NAMALWA (cell line): ENCODE measurements around the gene SLC26A4.
A peak's percentile ranks its signal among the peaks of the same experiment; 100 is the strongest.

ENCODE experiments used
- DNase-seq: peaks from one replicate; pipeline ENCODE4 v3.0.0-alpha.2; 2015; ENCODE audit warnings: low spot score

Gene SLC26A4

DNA sequence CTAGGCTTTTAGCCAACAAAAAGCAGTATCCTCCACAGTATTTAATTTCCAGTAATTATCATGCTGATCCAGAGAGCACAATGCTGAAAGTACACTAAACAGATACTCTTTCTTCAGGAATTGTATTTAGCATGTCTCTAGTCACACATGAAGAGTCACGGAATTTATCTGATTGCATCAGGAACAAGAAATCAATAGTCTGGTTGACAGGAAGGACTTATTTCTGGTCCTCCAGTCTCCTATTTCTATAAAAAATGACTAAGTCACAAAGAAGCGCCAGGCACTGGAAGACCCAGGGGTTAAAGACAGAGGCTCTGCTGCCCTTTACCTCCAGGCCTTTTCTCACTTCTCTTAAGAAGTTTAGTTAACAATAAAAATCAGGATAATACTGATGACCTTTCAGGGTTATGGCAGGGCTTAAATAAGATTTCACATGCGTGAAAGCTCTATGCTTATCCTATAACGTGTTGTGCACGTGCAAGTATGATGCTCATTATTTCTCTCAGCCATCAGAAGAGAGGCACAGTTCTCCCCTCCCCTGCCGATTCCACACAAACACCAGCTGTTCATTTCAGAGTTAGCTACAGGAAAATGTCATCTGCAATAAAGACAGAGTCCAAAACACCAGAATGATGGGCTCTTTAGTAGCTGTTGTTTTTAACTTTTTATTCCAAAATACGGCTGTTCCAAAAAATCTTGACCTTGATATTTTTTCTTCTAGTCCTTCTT is 36.9 kb downstream of the SLC26A4 start:
- no peak for DNase-seq

GRCh38 chr7:107700570-107700969 is 39.9 kb downstream of the SLC26A4 start:
- DNase-seq = no peak

DNA sequence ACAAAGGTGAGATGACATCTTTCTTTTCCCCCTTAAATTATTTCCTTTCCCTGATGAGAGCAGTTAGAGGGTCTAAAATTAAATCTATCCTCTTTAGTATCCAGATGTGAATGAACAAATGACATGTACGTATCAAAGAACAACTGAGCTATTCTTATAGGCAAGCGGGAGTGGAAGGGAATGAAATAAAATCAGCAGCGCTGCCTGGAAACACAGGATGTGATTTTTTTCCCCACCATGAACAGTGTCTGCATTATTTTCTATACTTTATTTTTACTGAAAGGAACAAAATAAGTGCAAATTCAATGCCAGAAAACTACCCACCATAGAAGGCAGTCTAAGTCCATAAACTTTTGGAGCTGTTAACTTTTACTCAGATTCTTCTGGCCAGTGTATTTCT is 40.6 kb downstream of the SLC26A4 start:
- DNase-seq = no peak

- no peak for DNase-seq
Measured at GRCh38 chr7:107703219-107703618, 42.6 kb downstream of the SLC26A4 start.

DNA sequence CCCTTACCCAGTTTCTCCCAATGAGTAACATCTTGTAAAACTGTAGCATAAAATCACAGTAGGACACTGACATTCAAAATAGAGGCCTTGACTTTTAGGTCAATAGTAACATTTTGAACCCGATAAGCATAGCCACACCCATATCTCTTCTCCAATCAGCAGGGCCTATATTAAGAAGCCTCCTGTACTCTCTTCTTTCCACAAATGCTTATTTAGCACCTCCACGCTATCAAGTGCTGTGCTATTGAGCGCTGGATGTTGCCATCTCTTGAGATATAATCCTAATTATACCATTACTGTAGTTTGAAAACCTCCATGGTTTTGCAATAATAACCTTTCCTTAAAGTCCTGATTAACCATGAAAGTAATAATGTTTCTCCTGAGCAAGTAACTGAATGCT is 43.2 kb downstream of the SLC26A4 start:
- DNase-seq = no peak

- DNase-seq = no peak
Measured at GRCh38 chr7:107708956-107709355, 48.3 kb downstream of the SLC26A4 start.

GRCh38 chr7:107711301-107711700 is 50.7 kb downstream of the SLC26A4 start:
- no peak for DNase-seq

- DNase-seq = no peak
Measured at GRCh38 chr7:107712025-107712424, 51.4 kb downstream of the SLC26A4 start.

- no peak for DNase-seq
Measured at GRCh38 chr7:107712896-107713295, 52.3 kb downstream of the SLC26A4 start.

DNA sequence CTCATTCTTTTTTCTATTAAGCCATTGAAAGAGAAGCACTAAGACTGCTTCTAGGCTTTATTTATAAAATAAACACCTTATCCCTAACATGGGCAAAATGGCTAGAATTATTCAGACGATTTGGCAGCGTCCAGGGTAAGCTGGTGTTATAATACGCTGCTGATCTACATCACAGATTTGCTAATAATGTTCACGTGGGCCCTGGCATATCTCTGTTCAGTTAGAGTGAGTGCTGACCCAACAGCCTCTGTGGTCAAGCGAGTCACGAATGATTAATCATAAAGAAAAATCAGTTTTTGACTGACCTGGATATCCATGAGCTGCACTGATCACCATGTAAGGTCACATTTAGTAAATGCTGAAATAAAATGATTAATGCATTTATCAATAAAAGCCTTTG is 54.9 kb downstream of the SLC26A4 start:
- no peak for DNase-seq

GRCh38 chr7:107718456-107719193 is 58.0 kb downstream of the SLC26A4 start:
- DNase-seq = no peak

- no peak for DNase-seq
Measured at GRCh38 chr7:107721286-107721685, 60.7 kb downstream of the SLC26A4 start.

GRCh38 chr7:107723255-107723654 is 62.6 kb downstream of the SLC26A4 start:
- no peak for DNase-seq

GRCh38 chr7:107725138-107725740 is 64.6 kb downstream of the SLC26A4 start:
- DNase-seq = peak; percentile 83

DNA sequence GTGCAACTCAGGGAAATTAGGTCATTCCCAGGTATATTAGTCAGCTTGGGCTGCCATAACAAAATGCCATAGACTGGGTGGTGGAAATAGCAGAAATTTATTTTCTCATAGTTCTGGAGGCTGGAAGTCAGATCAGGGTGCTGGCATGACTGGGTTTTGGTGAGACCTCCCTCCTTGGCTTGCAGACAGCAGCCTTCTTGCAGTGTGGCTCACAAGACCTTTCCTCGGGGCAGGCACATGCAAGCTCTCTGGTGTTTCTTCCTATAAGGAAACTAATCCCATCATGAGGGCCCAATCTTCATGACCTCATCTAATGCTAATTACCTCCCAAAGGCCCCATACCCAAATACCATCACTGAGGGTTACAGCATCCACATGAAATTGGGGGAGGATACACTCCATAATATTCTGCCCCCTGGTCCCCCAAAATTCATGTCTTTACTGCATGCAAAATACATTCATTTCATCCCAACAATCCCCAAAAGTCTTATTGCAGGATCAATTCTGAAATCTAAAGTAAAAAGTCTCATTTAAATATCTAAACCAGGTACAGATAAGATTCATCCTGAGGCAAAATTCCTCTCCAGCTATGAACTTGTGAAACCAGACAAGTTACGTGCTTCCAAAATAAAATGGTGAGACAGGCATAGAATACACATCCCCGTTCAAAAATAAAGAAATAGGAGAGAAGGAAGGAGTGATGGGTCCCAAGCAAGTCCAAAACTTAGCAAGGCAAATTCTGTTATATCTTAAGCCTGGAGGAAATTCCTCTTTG is 65.9 kb downstream of the SLC26A4 start:
- DNase-seq = no peak

GRCh38 chr7:107728276-107728675 is 67.6 kb downstream of the SLC26A4 start:
- DNase-seq = no peak

DNA sequence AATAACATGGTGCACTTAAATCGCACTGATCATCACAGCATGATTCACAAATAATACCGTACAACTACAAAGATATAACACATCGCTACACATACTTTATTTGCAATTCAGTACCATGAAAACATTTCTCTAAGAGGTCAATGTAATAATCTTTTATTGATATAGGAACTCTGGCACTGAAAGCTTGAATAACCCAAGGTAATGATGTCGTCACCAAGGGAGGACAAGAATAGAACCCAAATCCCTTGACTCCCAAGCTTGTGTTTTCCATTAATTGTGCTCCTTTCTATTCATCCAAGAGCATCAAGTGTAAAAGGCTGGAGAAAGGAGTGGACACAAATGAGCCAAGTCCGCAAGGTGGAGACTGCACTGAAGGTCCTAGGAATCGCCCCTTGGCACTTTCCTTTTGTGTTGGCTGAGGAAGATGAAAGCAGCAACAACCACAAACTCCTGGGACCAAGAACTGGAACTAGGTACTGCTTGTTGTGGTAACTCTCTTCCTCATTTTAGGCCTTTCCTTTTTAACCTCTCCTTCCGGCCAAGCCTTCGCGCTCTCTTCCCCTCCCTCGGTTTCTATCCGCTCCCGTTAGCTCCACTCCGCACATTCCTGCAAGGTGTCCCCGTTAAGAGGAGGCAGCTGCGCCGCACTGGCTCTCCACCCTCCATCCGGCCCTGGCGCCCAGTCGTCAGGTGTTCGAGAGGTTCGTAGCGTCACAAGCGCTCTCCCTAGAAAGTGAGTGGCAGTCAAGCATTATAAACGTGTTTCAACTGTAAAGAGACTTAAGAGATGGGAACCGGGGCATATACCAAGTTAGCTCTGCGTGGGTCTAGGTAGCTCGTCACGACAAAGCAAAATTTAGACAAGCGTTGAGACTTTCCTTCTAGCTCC is 82.3 kb downstream of the SLC26A4 start:
- DNase-seq = no peak

- DNase-seq = peak; percentile 99
Measured at GRCh38 chr7:107743567-107744344, 83.1 kb downstream of the SLC26A4 start, which contains the start of gene CBLL1. Gene CBLL1 (plus strand): TSS chr7:107744142. CDS start chr7:107744164, 22 bp downstream.

DNA sequence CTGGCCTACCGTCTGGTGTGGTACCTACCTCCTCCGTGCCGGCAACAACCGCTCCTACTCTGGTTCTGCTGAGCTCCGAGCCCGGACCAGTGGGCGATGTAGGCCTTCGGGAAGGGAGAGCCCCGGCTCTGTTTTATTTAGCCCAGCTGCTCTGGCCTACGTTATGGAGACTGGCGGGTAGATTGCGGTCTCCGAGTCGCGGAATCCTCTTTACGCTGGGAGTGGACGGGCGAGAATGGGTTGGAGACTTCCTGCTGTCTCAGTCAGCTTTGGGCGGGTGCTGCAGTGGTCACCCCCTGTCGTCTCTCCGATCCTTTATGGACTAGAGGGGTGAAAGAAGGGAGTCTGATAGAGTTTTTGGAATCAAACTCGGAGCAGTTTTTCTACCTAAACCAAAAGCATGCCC is 83.7 kb downstream of the SLC26A4 start:
- no peak for DNase-seq

DNA sequence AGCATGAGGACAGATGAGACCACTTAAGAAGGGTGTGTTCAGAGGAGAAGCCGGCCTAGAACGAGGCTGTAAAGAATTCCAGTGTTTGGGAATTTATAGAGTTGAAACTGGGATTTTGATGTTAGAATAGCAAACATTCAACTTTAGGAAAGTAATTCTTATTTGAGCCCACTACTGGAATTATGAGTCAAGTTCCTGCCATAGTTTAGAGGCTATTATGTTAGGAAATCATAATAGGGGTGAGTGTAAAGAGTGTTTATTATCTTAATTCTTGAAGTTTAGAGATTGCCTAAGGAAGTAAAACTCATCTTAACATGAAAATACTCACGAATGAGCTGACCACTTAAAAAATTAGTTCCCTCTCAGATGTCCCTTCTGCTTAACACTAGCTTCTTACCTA is 85.4 kb downstream of the SLC26A4 start:
- no peak for DNase-seq

GRCh38 chr7:107751113-107751512 is 90.5 kb downstream of the SLC26A4 start:
- DNase-seq = no peak
